Lower leg skin (tissue), 4 donors: ENCODE results near the gene EZR. TPM values are rescaled to one million over a fixed set of nuclear protein-coding genes. Genes with fewer than 3 reads are reported as not detected.
"Not testable (repeated sequence)": the region's sequence is repeated elsewhere in the genome, so short reads cannot be mapped to it uniquely, and the experiment has no call there.

ENCODE experiments used
- DNase-seq, 2 donors: peaks; one replicate each; pipeline ENCODE4 v3.0.0-alpha.2; 2019; ENCODE audit warnings: low spot score in 2 of 2
- H3K4me3 ChIP-seq: fragments of 200-600 bp; sonication (generic); 2 replicates; pipeline ENCODE4 v1.5.1; 2017; ENCODE audit warnings: mild to moderate bottlenecking, low read depth; ENCODE audit not compliant: poor library complexity, severe bottlenecking
- POLR2A ChIP-seq, 2 donors: fragments of 450-650 bp; IDR thresholded peaks; one replicate each; pipeline ENCODE4 v1.6.1; 2016 to 2017; ENCODE audit warnings: antibody characterized with exemption in 2 of 2, mild to moderate bottlenecking in 1 of 2, moderate library complexity in 1 of 2
- WGBS, 2 donors: methylation state at CpG; one replicate each; pipeline ENCODE4 v1.1.5; 2018; 5-methylcytosine and 5-hydroxymethylcytosine counted together
- intact Hi-C: fragments of 100-400 bp; cut with DNase I; formaldehyde crosslinking; loops from one replicate; pipeline ENCODE4 v1.15.0; 2023; ENCODE audit warnings: low total_unique reads
- total RNA-seq, 4 donors: library from RNA; depleted of rRNA; stranded (reverse); fragments of >200 nt; gene quantifications; one replicate each; pipeline ENCODE4 v1.1.0, GENCODE V29; 2016
- TF ChIP-seq, protein P1 (sequence below), 3 donors: fragments of 450-650 bp; IDR thresholded peaks; one replicate each; pipeline ENCODE4 v1.5.1; 2016; ENCODE audit warnings: antibody characterized with exemption in 3 of 3, mild to moderate bottlenecking in 3 of 3, moderate library complexity in 2 of 3

EZR gene
- total RNA-seq, 4 donors from 2014 or later, result 200 to 235 (median 212) TPM

GRCh38 chr6:158834675-158835385 lies 15.7 kb upstream of the EZR start:
- TF ChIP-seq POLR2A (IDR thresholded peaks at IDR 0.05), result no peak
- WGBS, 2 donors, result 85 to 92% methylated on average over 9 of the region's 9 CpGs
- no peak overlapping the region for H3K4me3 ChIP-seq
- intact Hi-C loops, result no loop called here
- DNase-seq, result no peak

GRCh38 chr6:158832807-158833206 lies 13.6 kb upstream of the EZR start:
- WGBS, 2 donors, result 88 to 92% methylated on average over 9 of the region's 9 CpGs
- DNase-seq, H3K4me3 ChIP-seq, intact Hi-C loops: not testable (repeated sequence)

DNA sequence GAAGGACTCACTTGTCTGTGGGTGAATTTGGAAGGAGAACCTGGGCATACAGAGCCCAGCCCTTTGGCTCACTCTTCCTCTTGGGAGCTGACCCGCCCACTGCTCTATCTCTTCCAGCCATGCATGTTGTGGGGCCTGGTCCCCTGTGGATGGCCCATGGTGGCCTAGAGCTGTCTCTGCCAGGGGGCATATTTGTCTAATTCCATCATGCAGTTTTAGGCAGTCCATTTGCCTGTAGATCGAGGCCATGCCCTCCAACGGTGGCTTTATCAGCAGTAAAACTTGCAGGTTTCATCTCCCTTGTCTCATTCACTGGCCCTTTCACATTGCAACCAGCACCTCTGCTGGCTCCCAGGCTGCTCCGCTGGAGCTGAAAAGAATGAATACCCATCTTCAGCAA lies 12.9 kb upstream of the EZR start:
- 59 to 75% methylated on average over 4 of the region's 4 CpGs for WGBS, 2 donors
- no peak overlapping the region for H3K4me3 ChIP-seq
- intact Hi-C loops, result no loop called here

GRCh38 chr6:158831571-158831970 lies 12.4 kb upstream of the EZR start:
- WGBS, 2 donors, result 57 to 79% methylated on average over 8 of the region's 8 CpGs
- intact Hi-C loops, result no loop called here
- H3K4me3 ChIP-seq, result no peak overlapping the region
- no peak for DNase-seq
- no peak for TF ChIP-seq POLR2A (IDR thresholded peaks at IDR 0.05)
- TF ChIP-seq, protein P1, sequence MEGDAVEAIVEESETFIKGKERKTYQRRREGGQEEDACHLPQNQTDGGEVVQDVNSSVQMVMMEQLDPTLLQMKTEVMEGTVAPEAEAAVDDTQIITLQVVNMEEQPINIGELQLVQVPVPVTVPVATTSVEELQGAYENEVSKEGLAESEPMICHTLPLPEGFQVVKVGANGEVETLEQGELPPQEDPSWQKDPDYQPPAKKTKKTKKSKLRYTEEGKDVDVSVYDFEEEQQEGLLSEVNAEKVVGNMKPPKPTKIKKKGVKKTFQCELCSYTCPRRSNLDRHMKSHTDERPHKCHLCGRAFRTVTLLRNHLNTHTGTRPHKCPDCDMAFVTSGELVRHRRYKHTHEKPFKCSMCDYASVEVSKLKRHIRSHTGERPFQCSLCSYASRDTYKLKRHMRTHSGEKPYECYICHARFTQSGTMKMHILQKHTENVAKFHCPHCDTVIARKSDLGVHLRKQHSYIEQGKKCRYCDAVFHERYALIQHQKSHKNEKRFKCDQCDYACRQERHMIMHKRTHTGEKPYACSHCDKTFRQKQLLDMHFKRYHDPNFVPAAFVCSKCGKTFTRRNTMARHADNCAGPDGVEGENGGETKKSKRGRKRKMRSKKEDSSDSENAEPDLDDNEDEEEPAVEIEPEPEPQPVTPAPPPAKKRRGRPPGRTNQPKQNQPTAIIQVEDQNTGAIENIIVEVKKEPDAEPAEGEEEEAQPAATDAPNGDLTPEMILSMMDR (IDR thresholded peaks at IDR 0.05), result no peak

More for the DNA sequence above, 12.9 kb upstream of the EZR start:
- no peak for DNase-seq
- TF ChIP-seq, protein P1 (IDR thresholded peaks at IDR 0.05), result no peak
- no peak for TF ChIP-seq POLR2A (IDR thresholded peaks at IDR 0.05)

DNA sequence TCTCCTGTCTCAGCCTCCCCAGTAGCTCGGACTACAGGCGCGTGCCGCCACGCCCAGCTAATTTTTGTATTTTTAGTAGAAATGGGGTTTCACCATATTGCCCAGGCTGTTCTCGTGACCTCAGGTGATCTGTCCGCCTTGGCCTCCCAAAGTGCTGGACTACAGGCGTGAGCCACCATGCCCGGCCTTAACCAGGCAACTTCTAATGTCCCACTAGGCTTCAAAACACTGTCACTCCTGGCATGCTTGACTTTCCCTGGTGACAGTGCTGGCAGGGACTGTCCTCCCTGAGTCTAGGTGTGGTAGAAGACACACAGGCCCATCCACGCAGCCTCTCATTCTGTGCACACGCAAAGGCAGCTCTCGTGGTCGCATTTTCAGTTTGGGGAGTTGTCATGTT lies 11.6 kb upstream of the EZR start:
- H3K4me3 ChIP-seq, result no peak overlapping the region
- DNase-seq, result peak in 1 of 2 donors; percentile 68
- intact Hi-C loops, result no loop called here
- WGBS, 2 donors, result 96 to 97% methylated on average over 13 of the region's 13 CpGs
- no peak for TF ChIP-seq POLR2A (IDR thresholded peaks at IDR 0.05)
- TF ChIP-seq, protein P1 (IDR thresholded peaks at IDR 0.05), result no peak

DNA sequence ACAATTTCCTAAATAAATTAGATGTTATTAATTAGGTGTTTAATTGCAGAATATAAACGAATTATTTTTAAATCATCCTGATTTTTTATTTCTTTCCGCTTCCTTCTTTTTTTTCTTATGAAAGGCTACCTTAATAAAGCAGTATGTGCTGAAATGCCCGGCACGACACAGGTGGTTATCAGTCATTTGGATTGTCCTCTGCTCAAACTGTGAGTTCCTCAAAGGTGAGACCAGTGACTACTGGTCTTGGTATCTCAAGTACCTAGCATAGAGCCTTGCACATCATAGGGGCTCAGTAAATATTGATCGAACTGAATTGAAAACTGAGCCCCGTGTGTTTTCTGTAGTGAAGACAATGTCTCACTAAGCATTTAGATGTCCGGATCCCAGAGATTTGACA lies 9.6 kb upstream of the EZR start:
- intact Hi-C loops, result no loop called here
- no peak overlapping the region for H3K4me3 ChIP-seq
- peak in 1 of 2 donors; percentile 7 for DNase-seq
- WGBS, 2 donors, result 81 to 85% methylated on average over 7 of the region's 7 CpGs
- TF ChIP-seq, protein P1 (IDR thresholded peaks at IDR 0.05), result no peak
- TF ChIP-seq POLR2A (IDR thresholded peaks at IDR 0.05), result no peak
